ENCODE data around the gene SLC9A9. TPM values are rescaled to one million over a fixed set of nuclear protein-coding genes. Genes with fewer than 3 reads are reported as not detected.

Gene SLC9A9
- total and polyA plus RNA-seq, 10 donors: 10.8 to 58.2 (median 44.7) TPM

DNA sequence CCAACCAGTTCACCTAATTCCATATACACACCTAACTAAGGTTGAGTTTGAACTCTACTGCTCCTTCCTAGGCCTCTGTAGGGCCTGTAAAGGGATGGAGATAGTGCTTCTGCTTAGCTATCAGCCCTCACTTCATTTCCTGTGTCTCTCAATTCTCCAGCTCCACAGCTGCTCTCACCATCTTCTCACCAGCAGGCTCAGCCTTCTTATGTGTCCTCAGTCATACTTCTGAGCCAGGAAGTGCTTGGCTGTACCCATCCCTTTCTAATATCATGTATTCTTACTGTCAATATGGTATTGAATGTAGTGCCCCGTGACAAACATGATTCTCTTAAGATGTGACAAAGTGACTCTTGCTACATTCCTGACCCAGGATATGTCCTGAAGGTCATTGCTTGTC, 116.9 kb downstream of the SLC9A9 start:
- H3K9me3 ChIP-seq: no peaks in the 10 kb centered on the region
- intact Hi-C loops (cut with DNase I; ENCODE audit: low total_unique reads): no loop called here
- H3K4me3 ChIP-seq: no peak overlapping the region
- DNase-seq: no peak
- H3K27me3 ChIP-seq (replicated peaks in 1 of 7): no peaks in the 10 kb centered on the region
- H3K27ac ChIP-seq: no peak overlapping the region
- H3K4me1 ChIP-seq: no peaks in the 10 kb centered on the region
- TF ChIP-seq POLR2AphosphoS5 (IDR thresholded peaks at IDR 0.05) (no peak), POLR2A (IDR thresholded peaks at IDR 0.05) (no peak)
- TF ChIP-seq, protein P1, sequence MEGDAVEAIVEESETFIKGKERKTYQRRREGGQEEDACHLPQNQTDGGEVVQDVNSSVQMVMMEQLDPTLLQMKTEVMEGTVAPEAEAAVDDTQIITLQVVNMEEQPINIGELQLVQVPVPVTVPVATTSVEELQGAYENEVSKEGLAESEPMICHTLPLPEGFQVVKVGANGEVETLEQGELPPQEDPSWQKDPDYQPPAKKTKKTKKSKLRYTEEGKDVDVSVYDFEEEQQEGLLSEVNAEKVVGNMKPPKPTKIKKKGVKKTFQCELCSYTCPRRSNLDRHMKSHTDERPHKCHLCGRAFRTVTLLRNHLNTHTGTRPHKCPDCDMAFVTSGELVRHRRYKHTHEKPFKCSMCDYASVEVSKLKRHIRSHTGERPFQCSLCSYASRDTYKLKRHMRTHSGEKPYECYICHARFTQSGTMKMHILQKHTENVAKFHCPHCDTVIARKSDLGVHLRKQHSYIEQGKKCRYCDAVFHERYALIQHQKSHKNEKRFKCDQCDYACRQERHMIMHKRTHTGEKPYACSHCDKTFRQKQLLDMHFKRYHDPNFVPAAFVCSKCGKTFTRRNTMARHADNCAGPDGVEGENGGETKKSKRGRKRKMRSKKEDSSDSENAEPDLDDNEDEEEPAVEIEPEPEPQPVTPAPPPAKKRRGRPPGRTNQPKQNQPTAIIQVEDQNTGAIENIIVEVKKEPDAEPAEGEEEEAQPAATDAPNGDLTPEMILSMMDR (IDR thresholded peaks at IDR 0.05 in 8 of 11, conservative IDR thresholded peaks at IDR 0.05 in 3 of 11): no peak
- peaks cover 0 to 7% (median 0%) of the 10 kb centered on the region in 6 donors for H3K36me3 ChIP-seq
- WGBS, 5 donors: 89 to 98% (median 92%) methylated on average over 1 of the region's 1 CpG

DNA sequence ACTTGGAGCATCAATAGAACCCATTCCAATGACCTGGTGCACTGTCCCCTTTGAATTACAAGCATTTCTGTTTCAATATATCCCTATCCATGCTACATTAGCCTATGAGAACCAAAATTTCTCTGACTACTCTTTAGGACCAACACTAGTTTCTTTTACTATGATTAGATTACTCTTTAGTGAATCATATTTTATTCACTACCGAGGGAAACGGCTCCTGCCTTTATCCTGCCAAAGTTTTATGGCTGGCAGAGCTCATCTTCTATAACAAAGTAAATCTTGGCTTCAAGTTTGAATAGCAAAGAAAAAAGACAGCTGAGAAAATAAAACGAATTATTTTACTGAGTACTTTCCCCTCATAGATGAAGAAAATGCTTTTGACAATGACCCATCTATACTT, 120.9 kb downstream of the SLC9A9 start:
- Histone ChIP-seq H3K9me3 (no peaks in the 10 kb centered on the region), H3K4me1 (no peaks in the 10 kb centered on the region), H3K4me3 (no peak overlapping the region), H3K27me3 (replicated peaks in 1 of 7) (no peaks in the 10 kb centered on the region), H3K36me3 (peaks cover 0 to 5% (median 0%) of the 10 kb centered on the region in 6 donors), H3K27ac (no peak overlapping the region)
- intact Hi-C loops (cut with DNase I; ENCODE audit: low total_unique reads): no loop called here
- WGBS, 5 donors: 70 to 89% (median 77%) methylated on average over 3 of the region's 3 CpGs
- TF ChIP-seq POLR2AphosphoS5 (IDR thresholded peaks at IDR 0.05): no peak
- TF ChIP-seq, protein P1 (IDR thresholded peaks at IDR 0.05 in 8 of 11, conservative IDR thresholded peaks at IDR 0.05 in 3 of 11): no peak
- no peak for TF ChIP-seq POLR2A (IDR thresholded peaks at IDR 0.05)
- DNase-seq: no peak

DNA sequence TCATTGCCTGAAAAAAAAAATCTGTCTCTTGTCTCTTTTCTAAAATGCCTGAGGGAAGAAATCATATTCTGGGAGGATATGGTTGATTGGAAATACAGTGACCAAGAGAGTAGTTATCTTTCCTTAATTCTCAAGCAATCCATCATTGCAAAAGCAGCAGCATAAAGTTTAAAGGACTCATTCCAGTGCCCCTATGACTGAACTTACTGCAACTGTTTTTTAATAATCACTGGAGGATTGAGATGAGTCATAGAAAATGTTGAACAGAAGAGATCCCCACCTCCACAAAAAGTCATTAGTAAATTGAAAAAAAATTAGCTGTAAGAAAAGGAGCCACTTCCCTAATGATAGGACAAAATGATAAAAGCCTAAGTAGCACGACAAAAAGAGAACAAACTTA, 121.5 kb downstream of the SLC9A9 start:
- Histone ChIP-seq H3K27me3 (replicated peaks in 1 of 7) (no peaks in the 10 kb centered on the region), H3K27ac (no peak overlapping the region), H3K9me3 (no peaks in the 10 kb centered on the region), H3K4me1 (no peaks in the 10 kb centered on the region), H3K36me3 (peaks cover 0 to 5% (median 0%) of the 10 kb centered on the region in 6 donors), H3K4me3 (no peak overlapping the region)
- intact Hi-C loops (cut with DNase I; ENCODE audit: low total_unique reads): no loop called here
- DNase-seq: no peak
- WGBS, 5 donors: 22 to 41% (median 30%) methylated on average over 1 of the region's 1 CpG
- TF ChIP-seq, protein P1 (IDR thresholded peaks at IDR 0.05 in 8 of 11, conservative IDR thresholded peaks at IDR 0.05 in 3 of 11): no peak
- TF ChIP-seq POLR2AphosphoS5 (IDR thresholded peaks at IDR 0.05): no peak
- TF ChIP-seq POLR2A (IDR thresholded peaks at IDR 0.05): no peak

DNA sequence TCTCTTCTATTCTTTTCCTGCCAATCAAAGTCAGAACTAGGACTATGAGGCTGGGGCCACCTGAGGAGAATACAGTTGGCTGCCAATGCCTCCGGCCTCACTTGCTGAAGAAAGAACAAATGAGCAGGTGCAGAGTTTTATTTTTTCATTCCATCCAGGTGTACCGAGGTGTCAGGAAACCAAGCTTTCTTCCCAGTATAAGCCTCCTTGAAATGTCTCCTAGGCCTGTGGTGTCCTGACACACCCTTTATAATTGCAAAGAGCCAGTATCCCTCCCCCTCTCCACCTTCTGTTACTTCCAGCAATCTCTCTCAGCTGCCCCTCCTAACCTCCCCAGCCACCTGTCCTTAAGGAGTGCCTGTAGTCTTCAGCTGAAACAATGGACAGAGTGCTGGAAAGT, 127.9 kb downstream of the SLC9A9 start:
- Histone ChIP-seq H3K4me1 (no peaks in the 10 kb centered on the region), H3K27me3 (replicated peaks in 1 of 7) (no peaks in the 10 kb centered on the region), H3K27ac (no peak overlapping the region), H3K9me3 (no peaks in the 10 kb centered on the region), H3K36me3 (peaks cover 0 to 8% (median 0%) of the 10 kb centered on the region in 6 donors), H3K4me3 (no peak overlapping the region)
- no peak for DNase-seq
- no peak for TF ChIP-seq POLR2AphosphoS5 (IDR thresholded peaks at IDR 0.05)
- TF ChIP-seq POLR2A (IDR thresholded peaks at IDR 0.05): no peak
- TF ChIP-seq, protein P1 (IDR thresholded peaks at IDR 0.05 in 8 of 11, conservative IDR thresholded peaks at IDR 0.05 in 3 of 11): no peak
- intact Hi-C loops (cut with DNase I; ENCODE audit: low total_unique reads): no loop called here
- 82 to 98% (median 92%) methylated on average over 2 of the region's 2 CpGs for WGBS, 5 donors
